ENCODE data around the gene P2RY8. TPM values are rescaled to one million over a fixed set of nuclear protein-coding genes. Genes with fewer than 3 reads are reported as not detected.
A peak's percentile ranks its signal among the peaks of the same experiment; 100 is the strongest.
"Not testable (repeated sequence)": the region's sequence is repeated elsewhere in the genome, so short reads cannot be mapped to it uniquely, and the experiment has no call there.

The P2RY8 gene
- total and polyA plus RNA-seq, 10 donors, result 8.1 to 32.2 (median 26.5) TPM

- TF ChIP-seq POLR2A (IDR thresholded peaks at IDR 0.05) (no peak), POLR2AphosphoS5 (IDR thresholded peaks at IDR 0.05) (no peak), CTCF (IDR thresholded peaks at IDR 0.05 in 8 of 11, conservative IDR thresholded peaks at IDR 0.05 in 3 of 11) (no peak)
- intact Hi-C loops (cut with DNase I; ENCODE audit: low total_unique reads), result loop anchor here (10.0 kb wide), 1 partner anchor 124 kb away; no protein-coding TSS in a partner anchor
Observed at GRCh38 chrX:1450361-1451161, 86.4 kb downstream of the P2RY8 start.

GRCh38 chrX:1449823-1450149, 87.2 kb downstream of the P2RY8 start:
- peaks cover 0 to 10% (median under 1%) of the 10 kb centered on the region in 8 donors for H3K9me3 ChIP-seq
- peaks cover 0 to 6% (median 0%) of the 10 kb centered on the region in 6 donors for H3K36me3 ChIP-seq
- no peak for DNase-seq
- 94 to 100% (median 99%) methylated on average over 2 of the region's 2 CpGs for WGBS, 5 donors
- intact Hi-C loops (cut with DNase I; ENCODE audit: low total_unique reads), result loop anchor here (10.0 kb wide), 1 partner anchor 125 kb away; no protein-coding TSS in a partner anchor
- H3K27ac ChIP-seq, result no peak overlapping the region
- no peak overlapping the region for H3K4me3 ChIP-seq
- H3K27me3 ChIP-seq (replicated peaks in 1 of 7), result no peaks in the 10 kb centered on the region
- peaks cover 4 to 38% (median 19%) of the 10 kb centered on the region in 6 donors for H3K4me1 ChIP-seq
- TF ChIP-seq POLR2AphosphoS5 (IDR thresholded peaks at IDR 0.05) (no peak), CTCF (IDR thresholded peaks at IDR 0.05 in 8 of 11, conservative IDR thresholded peaks at IDR 0.05 in 3 of 11) (no peak), POLR2A (IDR thresholded peaks at IDR 0.05) (no peak)

More at GRCh38 chrX:1450361-1451161, 86.4 kb downstream of the P2RY8 start:
- Histone ChIP-seq H3K9me3 (peaks cover 0 to 10% (median 0%) of the 10 kb centered on the region in 8 donors), H3K27me3 (replicated peaks in 1 of 7) (no peaks in the 10 kb centered on the region), H3K36me3 (no peaks in the 10 kb centered on the region), H3K4me1 (peaks cover 4 to 43% (median 19%) of the 10 kb centered on the region in 6 donors), H3K4me3 (no peak overlapping the region), H3K27ac (no peak overlapping the region)
- 78 to 83% (median 83%) methylated on average over 9 of the region's 9 CpGs for WGBS, 5 donors
- DNase-seq, result peak; percentile 69

- no peak for TF ChIP-seq POLR2AphosphoS5 (IDR thresholded peaks at IDR 0.05)
- no peak for TF ChIP-seq POLR2A (IDR thresholded peaks at IDR 0.05)
- no peak for TF ChIP-seq CTCF (IDR thresholded peaks at IDR 0.05 in 8 of 11, conservative IDR thresholded peaks at IDR 0.05 in 3 of 11)
- H3K27ac ChIP-seq, result no peak overlapping the region
- WGBS, 5 donors, result 87 to 93% (median 88%) methylated on average over 9 of the region's 9 CpGs
- H3K9me3 ChIP-seq, result peaks cover 0 to 15% (median 5%) of the 10 kb centered on the region in 8 donors
- intact Hi-C loops (cut with DNase I; ENCODE audit: low total_unique reads), result no loop called here
- DNase-seq, result peak; percentile 69
- H3K27me3 ChIP-seq (replicated peaks in 1 of 7), result no peaks in the 10 kb centered on the region
- H3K36me3 ChIP-seq, result peaks cover 0 to 10% (median 0%) of the 10 kb centered on the region in 6 donors
- no peak overlapping the region for H3K4me3 ChIP-seq
- peaks cover 4 to 33% (median 15%) of the 10 kb centered on the region in 6 donors for H3K4me1 ChIP-seq
Observed at GRCh38 chrX:1449036-1449822, 87.8 kb downstream of the P2RY8 start.

GRCh38 chrX:1448573-1449001, 88.4 kb downstream of the P2RY8 start:
- WGBS, 5 donors, result 96 to 98% (median 98%) methylated on average over 5 of the region's 5 CpGs
- H3K27me3 ChIP-seq (replicated peaks in 1 of 7); H3K4me3 ChIP-seq; H3K27ac ChIP-seq; intact Hi-C loops (cut with DNase I; ENCODE audit: low total_unique reads): not testable (repeated sequence)
- Histone ChIP-seq H3K36me3 (peaks cover 0 to 11% (median 0%) of the 10 kb centered on the region in 6 donors), H3K4me1 (peaks cover 4 to 28% (median 12%) of the 10 kb centered on the region in 6 donors), H3K9me3 (peaks cover 0 to 21% (median 6%) of the 10 kb centered on the region in 8 donors)
- peak; percentile 16 for DNase-seq

GRCh38 chrX:1447969-1448572, 88.9 kb downstream of the P2RY8 start:
- Histone ChIP-seq H3K9me3 (peaks cover 0 to 21% (median 6%) of the 10 kb centered on the region in 8 donors), H3K36me3 (peaks cover 0 to 11% (median 0%) of the 10 kb centered on the region in 6 donors), H3K4me1 (peaks cover 4 to 28% (median 12%) of the 10 kb centered on the region in 6 donors)
- H3K27me3 ChIP-seq (replicated peaks in 1 of 7); H3K4me3 ChIP-seq; H3K27ac ChIP-seq; intact Hi-C loops (cut with DNase I; ENCODE audit: low total_unique reads): not testable (repeated sequence)
- WGBS, 5 donors, result 92 to 100% (median 98%) methylated on average over 8 of the region's 8 CpGs
- peak; percentile 45 for DNase-seq

GRCh38 chrX:1446984-1447968, 89.7 kb downstream of the P2RY8 start:
- intact Hi-C loops (cut with DNase I; ENCODE audit: low total_unique reads), result not testable (repeated sequence)

More at GRCh38 chrX:1446984-1447968, 89.7 kb downstream of the P2RY8 start:
- not testable (repeated sequence) for H3K27me3 ChIP-seq (replicated peaks in 1 of 7); H3K4me3 ChIP-seq
- peaks cover 0 to 21% (median 6%) of the 10 kb centered on the region in 8 donors for H3K9me3 ChIP-seq
- peak; percentile 62 for DNase-seq
- H3K27ac ChIP-seq, result peak overlapping the region in 3 of 8 donors; percentile 18 to 56 (median 34)
- 80 to 88% (median 81%) methylated on average over 13 of the region's 13 CpGs for WGBS, 5 donors
- peaks cover 4 to 25% (median 12%) of the 10 kb centered on the region in 6 donors for H3K4me1 ChIP-seq
- peaks cover 0 to 16% (median 0%) of the 10 kb centered on the region in 6 donors for H3K36me3 ChIP-seq

All from spleen (tissue), 11 donors.